NCI-H2029 (cell line): Measurements from ENCODE around the gene ZNF512B.

Experiments used
- DNase-seq: peaks from one replicate; lab custom pipeline; 2025; lab: John Stamatoyannopoulos, UW

ZNF512B gene

GRCh38 chr20:63947638-63948456 lies 21.9 kb downstream of the ZNF512B start:
- no peak for DNase-seq

- no peak for DNase-seq
Observed at GRCh38 chr20:63946986-63947637, 22.6 kb downstream of the ZNF512B start.

GRCh38 chr20:63945921-63946920 lies 23.5 kb downstream of the ZNF512B start:
- DNase-seq, result no peak

GRCh38 chr20:63945031-63945658 lies 24.6 kb downstream of the ZNF512B start:
- no peak for DNase-seq

GRCh38 chr20:63944078-63944941 lies 25.4 kb downstream of the ZNF512B start:
- no peak for DNase-seq

- no peak for DNase-seq
Observed at GRCh38 chr20:63943808-63944077, 26.0 kb downstream of the ZNF512B start.

- no peak for DNase-seq
Observed at GRCh38 chr20:63942969-63943807, 26.5 kb downstream of the ZNF512B start.

GRCh38 chr20:63942250-63942951 lies 27.3 kb downstream of the ZNF512B start:
- DNase-seq, result peak; percentile 14

- DNase-seq, result no peak
Observed at GRCh38 chr20:63941282-63942081, 28.2 kb downstream of the ZNF512B start.

GRCh38 chr20:63940472-63941266 lies 29.1 kb downstream of the ZNF512B start:
- no peak for DNase-seq

GRCh38 chr20:63940071-63940471 lies 29.7 kb downstream of the ZNF512B start:
- DNase-seq, result no peak

- no peak for DNase-seq
Observed at GRCh38 chr20:63939061-63939935, 30.4 kb downstream of the ZNF512B start.

GRCh38 chr20:63937596-63937995 lies 32.1 kb downstream of the ZNF512B start:
- no peak for DNase-seq

- DNase-seq, result no peak
Observed at GRCh38 chr20:63935447-63935846, 34.3 kb downstream of the ZNF512B start.

GRCh38 chr20:63934271-63935068 lies 35.3 kb downstream of the ZNF512B start:
- no peak for DNase-seq

GRCh38 chr20:63933646-63934045 lies 36.1 kb downstream of the ZNF512B start:
- no peak for DNase-seq
